H1 (cell line): ENCODE results near the gene TOP2B.

Experiments
- CBX5 ChIP-seq: fragments of 300-800, 300-1000 bp; sonication (generic); IDR thresholded peaks from 2 replicates; pipeline ENCODE4 v1.7.1; 2016; ENCODE audit warnings: antibody characterized with exemption, low read length, low read depth
- CHD2 ChIP-seq: IDR thresholded peaks from 2 replicates; pipeline ENCODE4 v1.6.1; 2012; ENCODE audit warnings: low read length, improper control_type of control experiment
- TF ChIP-seq, protein P1 (sequence below), 3 experiments: IDR thresholded peaks; 1 replicate in 2 of 3; 2 replicates in 1 of 3; pipeline versions ENCODE4 v1.5.1 to v1.6.1; 2011; ENCODE audit warnings: low read length in 3 of 3, mild to moderate bottlenecking in 3 of 3, inconsistent platforms in 2 of 3, low read depth in 1 of 3, moderate library complexity in 1 of 3; ENCODE audit not compliant: insufficient read depth in 1 of 3; ENCODE audit errors: control extremely low read depth in 1 of 3
- TF ChIP-seq, protein P2 (sequence below): IDR thresholded peaks from 2 replicates; pipeline ENCODE4 v1.6.1; 2011; ENCODE audit warnings: low read length, improper control_type of control experiment

DNA sequence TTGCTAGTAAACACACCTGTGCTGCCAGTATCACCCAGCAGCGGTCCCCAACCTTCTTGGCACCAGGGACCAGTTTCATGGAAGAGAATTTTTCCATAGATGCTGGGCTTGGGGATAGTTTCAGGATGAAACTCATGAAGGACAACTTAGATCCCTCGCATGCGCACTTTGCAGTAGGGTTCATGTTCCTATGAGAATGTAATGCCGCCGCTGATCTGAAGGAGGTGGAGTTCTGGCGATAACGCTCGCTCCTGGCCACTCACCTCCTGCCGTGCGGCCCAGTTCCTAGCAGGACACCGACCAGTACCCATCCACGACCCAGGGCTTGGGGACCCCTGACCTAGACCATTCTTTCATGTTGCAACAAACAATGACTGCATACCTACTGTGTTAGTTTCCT, 89.7 kb downstream of the TOP2B start:
- TF ChIP-seq, protein P1, sequence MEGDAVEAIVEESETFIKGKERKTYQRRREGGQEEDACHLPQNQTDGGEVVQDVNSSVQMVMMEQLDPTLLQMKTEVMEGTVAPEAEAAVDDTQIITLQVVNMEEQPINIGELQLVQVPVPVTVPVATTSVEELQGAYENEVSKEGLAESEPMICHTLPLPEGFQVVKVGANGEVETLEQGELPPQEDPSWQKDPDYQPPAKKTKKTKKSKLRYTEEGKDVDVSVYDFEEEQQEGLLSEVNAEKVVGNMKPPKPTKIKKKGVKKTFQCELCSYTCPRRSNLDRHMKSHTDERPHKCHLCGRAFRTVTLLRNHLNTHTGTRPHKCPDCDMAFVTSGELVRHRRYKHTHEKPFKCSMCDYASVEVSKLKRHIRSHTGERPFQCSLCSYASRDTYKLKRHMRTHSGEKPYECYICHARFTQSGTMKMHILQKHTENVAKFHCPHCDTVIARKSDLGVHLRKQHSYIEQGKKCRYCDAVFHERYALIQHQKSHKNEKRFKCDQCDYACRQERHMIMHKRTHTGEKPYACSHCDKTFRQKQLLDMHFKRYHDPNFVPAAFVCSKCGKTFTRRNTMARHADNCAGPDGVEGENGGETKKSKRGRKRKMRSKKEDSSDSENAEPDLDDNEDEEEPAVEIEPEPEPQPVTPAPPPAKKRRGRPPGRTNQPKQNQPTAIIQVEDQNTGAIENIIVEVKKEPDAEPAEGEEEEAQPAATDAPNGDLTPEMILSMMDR (IDR thresholded peaks at IDR 0.05; ENCODE audit: control extremely low read depth in 1 of 3, insufficient read depth in 1 of 3, low read depth in 1 of 3, low read length in 3 of 3), result no peak
- TF ChIP-seq CHD2 (no peak), CBX5 (no peak)
- TF ChIP-seq, protein P2, sequence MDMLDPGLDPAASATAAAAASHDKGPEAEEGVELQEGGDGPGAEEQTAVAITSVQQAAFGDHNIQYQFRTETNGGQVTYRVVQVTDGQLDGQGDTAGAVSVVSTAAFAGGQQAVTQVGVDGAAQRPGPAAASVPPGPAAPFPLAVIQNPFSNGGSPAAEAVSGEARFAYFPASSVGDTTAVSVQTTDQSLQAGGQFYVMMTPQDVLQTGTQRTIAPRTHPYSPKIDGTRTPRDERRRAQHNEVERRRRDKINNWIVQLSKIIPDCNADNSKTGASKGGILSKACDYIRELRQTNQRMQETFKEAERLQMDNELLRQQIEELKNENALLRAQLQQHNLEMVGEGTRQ, result no peak
